GM18907 (cell line): ENCODE measurements around the gene CHRNA4.
"Not testable (repeated sequence)": the region's sequence is repeated elsewhere in the genome, so short reads cannot be mapped to it uniquely, and the experiment has no call there.

Source experiments
- ATAC-seq: cut with Tn5 transposase; IDR thresholded peaks from one replicate; pipeline ENCODE4 v1.9.1; 2021; ENCODE audit warnings: mild to moderate bottlenecking, moderate library complexity; ENCODE audit not compliant: unreplicated experiment

Gene CHRNA4

DNA sequence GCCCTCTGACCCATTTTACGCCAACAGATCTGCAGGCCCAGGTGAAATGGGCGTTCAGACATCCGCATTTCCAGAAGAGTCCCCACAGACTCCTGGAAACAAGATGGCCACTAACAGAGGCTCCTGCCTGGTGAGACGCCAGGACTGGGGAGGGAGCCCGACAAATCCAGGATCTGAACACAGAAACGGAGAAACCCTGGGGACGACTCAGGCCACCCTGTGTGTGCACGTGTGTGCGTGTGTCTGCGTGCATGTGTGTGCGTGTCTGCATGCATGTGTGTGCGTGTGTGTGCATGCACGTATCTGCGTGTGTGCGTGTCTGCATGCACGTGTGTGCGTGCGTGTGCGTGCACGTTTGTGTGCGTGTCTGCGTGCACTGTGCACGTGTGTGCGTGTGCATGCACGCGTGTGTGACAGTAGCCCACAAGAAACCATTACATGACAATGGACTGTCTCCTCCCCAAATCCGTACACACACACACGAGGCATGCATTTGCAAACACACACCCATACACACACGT lies 24.9 kb downstream of the CHRNA4 start:
- no peak for ATAC-seq

GRCh38 chr20:63335711-63336110 lies 25.4 kb downstream of the CHRNA4 start:
- ATAC-seq = no peak

- ATAC-seq = not testable (repeated sequence)
Measured at GRCh38 chr20:63335060-63335459, 26.1 kb downstream of the CHRNA4 start.

DNA sequence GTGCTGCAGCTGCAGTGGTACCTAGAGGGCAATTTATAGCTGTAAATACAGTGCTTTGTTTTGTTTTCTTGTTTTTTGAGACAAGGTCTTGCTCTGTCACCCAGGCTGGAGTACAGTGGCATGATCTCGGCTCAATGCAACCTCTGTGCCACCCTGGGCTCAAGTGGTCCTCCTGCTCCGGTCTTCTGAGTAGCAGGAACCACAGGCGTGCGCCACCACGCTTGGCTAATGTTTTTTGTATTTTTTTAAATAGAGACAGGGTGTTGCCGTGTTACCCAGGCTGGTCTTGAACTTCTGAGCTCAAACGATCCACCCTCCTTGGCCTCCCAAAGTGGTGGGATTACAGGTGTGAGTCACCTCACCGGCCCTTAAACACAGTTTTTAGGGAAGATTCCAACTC lies 26.8 kb downstream of the CHRNA4 start:
- no peak for ATAC-seq

- ATAC-seq = no peak
Measured at GRCh38 chr20:63333241-63333836, 27.8 kb downstream of the CHRNA4 start.

DNA sequence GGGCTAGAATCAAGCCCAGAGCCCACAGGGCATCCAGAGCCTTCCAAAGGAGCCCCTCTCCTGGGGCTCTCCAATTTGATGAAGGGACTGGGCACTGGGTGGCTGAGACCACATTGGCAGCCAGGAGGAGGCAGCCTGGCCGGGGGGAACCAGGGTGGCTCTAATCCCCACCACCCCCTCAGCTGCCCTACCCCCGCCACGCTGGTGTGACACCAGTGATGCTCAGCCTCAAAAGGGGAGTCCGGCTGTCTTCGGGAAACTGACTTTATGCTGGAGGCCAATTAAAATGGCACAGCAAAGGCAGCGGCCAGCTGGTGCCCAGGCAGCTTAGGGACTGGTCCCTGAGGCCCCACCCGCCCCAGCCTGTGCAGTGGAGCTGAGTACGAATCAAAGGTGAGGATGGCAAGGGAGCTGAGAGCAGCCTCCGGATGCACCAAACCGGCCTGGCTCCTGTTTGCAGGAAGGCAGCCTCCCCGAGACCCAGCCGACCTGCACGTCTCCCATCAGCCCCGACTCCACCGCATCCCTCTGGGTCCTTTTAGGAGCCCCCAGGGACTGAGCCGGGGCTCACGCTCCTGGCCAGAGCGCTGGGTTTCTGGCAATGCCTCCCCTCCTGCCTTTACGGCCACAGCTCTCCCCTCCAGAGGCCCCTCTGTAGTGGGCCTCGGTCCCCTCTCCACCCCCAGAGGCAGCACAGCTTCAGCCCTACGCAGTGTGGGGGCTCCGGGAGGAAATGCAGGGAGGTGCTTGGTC lies 28.5 kb downstream of the CHRNA4 start:
- no peak for ATAC-seq

DNA sequence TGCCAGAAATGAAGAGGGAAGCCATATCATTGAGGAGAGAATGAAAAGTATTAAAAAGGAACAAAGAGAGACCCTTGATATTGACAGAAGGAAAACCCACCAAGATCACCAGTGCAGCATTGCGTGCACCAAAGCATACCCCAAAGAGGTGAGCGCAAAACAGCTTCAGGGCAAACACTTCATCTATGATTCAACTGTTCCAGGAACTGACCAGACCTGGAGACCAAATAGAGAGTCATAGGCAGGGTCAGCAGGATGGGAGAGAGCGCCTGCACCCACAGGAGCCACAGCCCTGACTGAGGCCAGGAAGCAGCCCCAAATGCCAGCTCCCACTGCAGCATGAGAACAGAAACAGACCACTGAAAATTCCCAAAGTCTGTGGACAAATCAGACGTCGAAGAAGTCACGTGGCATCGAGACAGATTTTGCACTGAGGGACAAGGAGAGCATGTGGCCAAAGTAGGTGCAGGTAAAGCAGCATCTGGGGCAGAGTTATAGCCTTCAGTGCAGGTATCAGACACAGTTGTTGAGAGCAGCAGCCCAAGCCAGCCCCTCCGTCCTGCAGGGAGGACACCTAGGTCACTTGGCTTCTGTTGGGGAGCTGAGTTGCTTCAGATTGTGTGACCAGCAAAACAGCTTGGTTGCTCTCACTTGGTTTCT lies 29.3 kb downstream of the CHRNA4 start:
- ATAC-seq = no peak

DNA sequence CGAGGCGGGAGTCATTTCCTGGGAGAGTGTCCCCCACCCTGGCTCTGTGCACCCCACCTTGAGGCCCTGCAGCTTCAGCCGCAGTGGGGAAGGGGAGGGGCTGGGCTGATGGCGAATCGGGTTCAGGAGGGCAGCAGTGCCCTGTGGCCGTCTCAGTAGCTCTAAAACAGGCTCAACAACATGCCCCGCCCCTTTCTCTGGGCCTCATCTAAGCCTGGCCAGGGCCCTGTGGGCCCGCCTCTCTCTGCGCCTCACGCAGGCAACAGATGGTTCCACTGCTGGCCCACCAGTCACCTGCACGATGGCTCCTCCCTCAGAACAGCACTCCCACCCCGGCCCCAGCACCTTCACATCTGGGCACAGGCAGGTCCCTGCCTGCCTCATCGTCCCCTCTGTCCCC lies 30.2 kb downstream of the CHRNA4 start:
- no peak for ATAC-seq

DNA sequence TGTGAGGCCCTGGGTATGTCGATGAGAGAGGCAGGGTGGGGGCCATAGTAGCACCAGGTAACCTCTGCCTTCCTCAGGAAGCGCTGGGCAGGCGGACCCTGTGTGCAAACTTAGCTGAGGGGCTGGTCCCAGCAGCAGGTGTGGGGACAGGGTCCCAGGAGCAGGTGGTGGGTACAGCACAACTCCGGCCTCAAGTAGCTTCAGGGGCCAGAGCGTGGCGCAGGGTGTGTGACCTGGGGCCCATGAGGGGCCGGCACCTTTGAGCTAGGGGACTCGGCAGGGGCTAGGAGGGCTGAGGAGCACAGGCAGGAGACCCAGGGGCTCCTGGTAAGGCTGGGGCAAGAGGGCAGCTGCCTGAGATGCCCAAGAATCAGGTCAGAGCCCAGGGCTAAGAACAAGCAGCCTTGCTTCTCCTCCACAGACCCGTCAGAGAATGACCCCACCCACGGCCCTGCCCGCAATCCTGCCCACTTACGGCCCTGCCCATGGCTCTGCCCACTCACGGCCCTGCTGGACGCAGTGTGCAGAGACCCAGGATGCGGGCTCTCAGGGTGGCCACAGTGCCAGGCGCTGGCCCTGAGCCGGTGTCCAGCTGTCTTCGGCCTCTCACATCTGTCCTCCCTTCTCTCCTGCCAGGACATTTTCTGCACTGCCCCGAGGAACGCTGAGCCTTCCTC lies 30.9 kb downstream of the CHRNA4 start:
- no peak for ATAC-seq

DNA sequence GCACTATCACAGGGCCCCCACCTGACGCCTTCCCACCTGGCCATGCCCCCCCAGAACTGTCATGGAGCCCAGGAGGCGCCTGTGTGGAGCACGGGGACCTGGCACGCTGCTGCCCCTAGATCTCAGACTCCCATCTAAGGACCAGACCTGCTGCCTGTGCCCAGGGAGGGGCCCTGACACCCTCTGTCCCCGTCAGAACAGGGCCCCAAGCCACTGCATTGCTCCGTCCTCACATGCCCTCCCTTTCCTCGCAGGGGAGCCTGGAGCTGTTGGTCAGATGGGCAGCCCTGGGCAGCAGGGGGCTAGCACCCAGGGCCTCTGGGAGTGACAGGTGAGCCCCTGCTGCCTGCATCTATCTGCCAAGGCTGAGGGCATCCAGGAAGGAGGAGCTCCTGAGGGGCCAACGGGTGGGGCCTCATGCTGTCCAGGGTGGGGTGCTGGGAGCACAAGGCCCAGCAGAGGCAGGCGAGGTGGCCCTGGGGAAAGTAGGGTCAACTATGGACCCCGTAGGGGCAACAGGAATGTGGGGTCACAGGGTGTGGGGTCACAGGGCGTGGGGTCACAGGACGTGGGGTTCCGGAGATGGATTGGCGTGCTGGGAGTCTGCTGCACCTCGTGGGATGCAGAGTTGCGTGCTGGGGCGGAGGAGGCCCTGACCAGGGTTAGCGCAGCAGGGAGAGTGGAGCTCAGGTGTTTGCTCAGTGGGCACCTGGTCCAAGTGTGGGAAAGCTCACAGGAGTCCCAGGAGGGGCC lies 31.6 kb downstream of the CHRNA4 start:
- no peak for ATAC-seq

DNA sequence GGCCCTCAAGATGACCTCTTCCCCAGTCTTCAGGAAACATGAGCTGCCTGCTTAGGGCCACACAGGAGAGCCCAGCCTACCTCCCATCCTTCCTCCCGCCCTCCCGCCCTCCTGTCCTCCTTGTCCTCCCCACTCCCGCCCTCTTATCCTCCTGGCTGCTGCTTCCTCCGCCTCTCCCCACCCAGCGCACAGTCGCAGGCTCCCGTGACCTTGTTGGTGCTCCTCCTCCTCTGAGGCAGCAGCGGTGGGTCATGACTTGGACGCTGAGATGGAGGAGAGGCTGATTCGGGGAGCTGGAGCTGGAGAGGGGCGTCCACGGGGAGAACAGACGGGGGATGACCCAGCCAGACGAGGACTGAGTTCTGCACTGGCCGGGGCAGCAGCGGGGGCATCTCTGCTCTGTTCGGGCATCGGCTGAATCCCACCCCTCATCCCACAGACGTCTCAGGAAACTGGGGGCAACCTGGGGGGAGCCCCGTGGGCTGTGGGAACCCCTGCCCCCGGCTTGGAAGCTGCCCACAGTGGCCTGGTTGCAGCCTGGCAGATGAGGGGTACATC lies 32.4 kb downstream of the CHRNA4 start:
- ATAC-seq = no peak

- ATAC-seq = no peak
Measured at GRCh38 chr20:63328026-63328700, 33.0 kb downstream of the CHRNA4 start.

- no peak for ATAC-seq
Measured at GRCh38 chr20:63327231-63327745, 33.9 kb downstream of the CHRNA4 start.

DNA sequence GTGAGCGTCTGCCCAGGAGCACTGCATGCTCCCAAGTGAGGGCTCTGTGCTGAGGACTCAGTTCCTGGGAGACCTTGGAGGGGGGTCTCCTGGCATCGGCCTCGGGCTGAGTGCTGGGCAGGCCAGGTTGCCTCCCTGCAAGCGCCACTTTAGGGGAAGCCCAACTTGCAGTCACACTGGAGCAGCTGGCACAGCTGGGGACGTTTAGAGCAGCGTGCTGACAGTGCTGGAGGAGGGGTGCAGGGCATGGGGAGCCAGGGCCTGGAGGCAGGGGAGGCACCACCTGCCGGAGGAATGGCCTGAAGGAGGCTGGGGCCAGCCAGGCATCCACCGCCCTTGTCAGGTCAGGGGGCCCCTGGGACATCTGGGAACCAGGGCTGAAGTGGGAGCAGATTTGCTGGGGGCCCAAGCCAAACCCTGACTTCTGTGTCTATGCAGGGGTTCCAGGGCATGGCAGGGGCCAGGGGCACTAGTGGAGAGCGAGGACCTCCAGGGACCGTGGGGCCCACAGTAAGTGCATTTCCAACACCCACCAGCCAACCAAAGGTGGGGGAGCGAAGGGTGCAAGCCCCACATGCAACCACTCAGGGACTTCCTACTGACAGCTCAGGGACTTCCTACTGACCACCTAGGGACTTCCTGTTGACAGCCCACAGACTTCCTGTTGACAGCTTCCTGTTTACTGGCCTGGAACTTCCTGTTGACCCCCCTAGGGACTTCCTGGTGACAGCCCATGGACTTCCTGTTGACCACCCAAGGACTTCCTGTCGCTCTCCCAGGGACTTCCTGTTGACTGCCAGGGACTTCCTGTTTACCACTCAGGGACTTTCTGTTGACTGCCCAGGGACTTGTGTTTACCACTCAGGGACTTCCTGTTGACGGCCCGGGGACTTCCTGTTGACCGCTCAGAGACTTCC lies 34.6 kb downstream of the CHRNA4 start:
- ATAC-seq = no peak

DNA sequence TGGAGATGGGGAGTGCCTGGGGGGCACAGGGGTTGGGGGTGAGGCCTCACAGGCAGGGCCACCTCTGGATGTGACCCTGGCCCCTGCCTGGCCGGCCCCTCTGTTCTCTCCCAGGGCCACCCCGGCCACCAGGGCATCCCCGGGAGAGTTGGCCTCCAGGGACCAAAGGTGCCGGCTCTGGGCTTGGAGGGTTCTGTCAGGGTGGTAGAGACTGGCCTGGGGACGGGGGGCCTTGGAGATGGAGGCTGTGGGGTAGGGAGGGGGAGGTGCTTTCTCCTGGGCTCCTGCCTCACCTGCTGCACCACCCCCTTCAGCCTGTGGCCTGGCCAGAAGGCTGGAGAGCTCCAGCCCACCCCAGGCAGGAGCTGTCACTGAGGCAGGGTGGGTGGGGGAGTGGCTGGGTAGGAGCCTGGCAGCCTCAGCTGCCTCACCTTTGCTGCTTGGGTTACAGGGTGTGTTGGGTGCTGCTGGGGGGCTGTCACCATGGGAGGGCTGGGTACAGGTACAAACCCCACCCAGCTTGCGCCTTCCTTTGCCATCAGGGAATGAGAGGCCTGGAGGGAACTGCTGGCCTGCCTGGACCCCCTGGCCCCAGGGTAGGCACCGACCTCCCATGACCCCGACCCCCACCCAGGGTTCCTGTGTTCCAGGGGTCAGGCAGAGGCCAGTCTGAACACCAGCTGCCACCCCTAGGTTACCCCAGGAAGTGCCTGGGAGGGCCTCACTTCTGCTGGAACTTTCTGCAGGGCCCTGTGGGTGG lies 35.4 kb downstream of the CHRNA4 start:
- ATAC-seq = no peak

GRCh38 chr20:63325021-63325471 lies 36.1 kb downstream of the CHRNA4 start:
- no peak for ATAC-seq

- no peak for ATAC-seq
Measured at GRCh38 chr20:63323357-63323981, 37.7 kb downstream of the CHRNA4 start.
